Cerebellar nuclear complex (tissue), 1 donor: ENCODE data around the gene DDX59.

Source experiments
- DNase-seq, 2 experiments: peaks; one replicate each; lab custom pipeline; 2025; lab: John Stamatoyannopoulos, UW

Gene DDX59

GRCh38 chr1:200628223-200628881 lies 41.4 kb downstream of the DDX59 start:
- no peak for DNase-seq

- no peak for DNase-seq
These were observed 42.0 kb downstream of the DDX59 start for GRCh38 chr1:200627575-200628222.

GRCh38 chr1:200626853-200627534 lies 42.7 kb downstream of the DDX59 start:
- DNase-seq: no peak

- DNase-seq: no peak
These were observed 44.3 kb downstream of the DDX59 start for GRCh38 chr1:200625381-200625824.

GRCh38 chr1:200624679-200625335 lies 44.9 kb downstream of the DDX59 start:
- no peak for DNase-seq

GRCh38 chr1:200620273-200621131 lies 49.2 kb downstream of the DDX59 start, which contains the start of gene KIF14:
TSS of gene KIF14 (minus strand) at chr1:200620751. CDS start at chr1:200618723, 2,028 bp downstream.
- no peak for DNase-seq

- DNase-seq: no peak
These were observed 49.8 kb downstream of the DDX59 start for GRCh38 chr1:200619894-200620272.

- DNase-seq: no peak
These were observed 58.9 kb downstream of the DDX59 start for GRCh38 chr1:200610846-200611245.

- DNase-seq: no peak
These were observed 67.1 kb downstream of the DDX59 start for GRCh38 chr1:200602632-200603031.
